ENCODE measurements around the gene FOXL2NB.

Gene FOXL2NB

DNA sequence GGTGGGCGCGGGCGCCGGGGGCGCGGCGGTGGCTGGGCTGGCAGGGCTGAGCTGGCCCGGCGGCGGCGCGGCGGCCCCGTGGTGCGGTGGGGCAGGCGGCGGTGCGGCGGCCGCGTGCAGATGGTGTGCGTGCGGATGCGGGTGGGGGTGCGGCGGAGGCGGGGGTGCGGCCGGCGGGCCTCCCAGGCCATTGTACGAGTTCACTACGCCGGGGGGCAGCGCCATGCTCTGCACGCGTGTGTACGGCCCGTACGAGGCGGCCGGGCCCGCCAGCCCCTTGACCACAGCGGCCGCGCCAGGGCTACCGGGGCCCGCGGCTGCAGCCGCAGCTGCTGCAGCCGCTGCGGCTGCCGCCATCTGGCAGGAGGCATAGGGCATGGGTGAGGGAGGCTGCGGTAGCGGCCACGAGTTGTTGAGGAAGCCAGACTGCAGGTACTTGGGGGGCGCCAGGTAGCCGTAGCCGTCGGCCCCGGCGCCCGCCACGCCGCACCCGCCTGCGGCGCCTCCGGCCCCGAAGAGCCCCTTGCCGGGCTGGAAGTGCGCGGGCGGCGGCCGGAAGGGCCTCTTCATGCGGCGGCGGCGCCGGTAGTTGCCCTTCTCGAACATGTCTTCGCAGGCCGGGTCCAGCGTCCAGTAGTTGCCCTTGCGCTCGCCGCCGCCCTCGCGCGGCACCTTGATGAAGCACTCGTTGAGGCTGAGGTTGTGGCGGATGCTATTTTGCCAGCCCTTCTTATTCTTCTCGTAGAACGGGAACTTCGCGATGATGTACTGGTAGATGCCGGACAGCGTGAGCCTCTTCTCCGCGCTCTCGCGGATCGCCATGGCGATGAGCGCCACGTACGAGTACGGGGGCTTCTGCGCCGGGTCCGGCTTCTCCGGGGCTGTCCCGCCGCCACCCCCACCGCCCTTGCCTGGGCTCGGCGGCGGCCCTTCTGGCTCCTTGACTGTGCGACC lies 1.0 kb upstream of the FOXL2NB start:
- Histone ChIP-seq H2AFZ (ENCODE audit: low read length) (no peak overlapping the region), H4K20me1 (ENCODE audit: insufficient read depth, low read length) (no peaks in the 10 kb centered on the region), H3K27ac (ENCODE audit: low read depth, low read length, poor library complexity, severe bottlenecking) (no peak overlapping the region), H3K36me3 (ENCODE audit: insufficient read depth, low read length) (no peaks in the 10 kb centered on the region), H3K9me2 (ENCODE audit: low read depth, low read length) (no peaks in the 10 kb centered on the region), H3K27me3 (ENCODE audit: insufficient read depth, low read length) (peaks cover 2% of the 10 kb centered on the region; the same call in 1 of the 2 replicates), H3K9ac (ENCODE audit: low read length) (no peak overlapping the region), H3K4me1 (ENCODE audit: insufficient read depth, low read length, severe bottlenecking) (no peaks in the 10 kb centered on the region), H3K9me3 (ENCODE audit: low read length) (no peaks in the 10 kb centered on the region), H3F3A (ENCODE audit: insufficient read depth, low read length) (no peaks in the 10 kb centered on the region), H3K4me2 (ENCODE audit: low read length) (no peak overlapping the region), H3K4me3 (ENCODE audit: low read depth, low read length, poor library complexity, severe bottlenecking) (no peak overlapping the region), H3K79me2 (ENCODE audit: insufficient read depth, low read length) (no peaks in the 10 kb centered on the region)
- no peak for TF ChIP-seq EZH2 (IDR thresholded peaks at IDR 0.05; ENCODE audit: borderline replicate concordance, low read length)
- TF ChIP-seq, protein P1, sequence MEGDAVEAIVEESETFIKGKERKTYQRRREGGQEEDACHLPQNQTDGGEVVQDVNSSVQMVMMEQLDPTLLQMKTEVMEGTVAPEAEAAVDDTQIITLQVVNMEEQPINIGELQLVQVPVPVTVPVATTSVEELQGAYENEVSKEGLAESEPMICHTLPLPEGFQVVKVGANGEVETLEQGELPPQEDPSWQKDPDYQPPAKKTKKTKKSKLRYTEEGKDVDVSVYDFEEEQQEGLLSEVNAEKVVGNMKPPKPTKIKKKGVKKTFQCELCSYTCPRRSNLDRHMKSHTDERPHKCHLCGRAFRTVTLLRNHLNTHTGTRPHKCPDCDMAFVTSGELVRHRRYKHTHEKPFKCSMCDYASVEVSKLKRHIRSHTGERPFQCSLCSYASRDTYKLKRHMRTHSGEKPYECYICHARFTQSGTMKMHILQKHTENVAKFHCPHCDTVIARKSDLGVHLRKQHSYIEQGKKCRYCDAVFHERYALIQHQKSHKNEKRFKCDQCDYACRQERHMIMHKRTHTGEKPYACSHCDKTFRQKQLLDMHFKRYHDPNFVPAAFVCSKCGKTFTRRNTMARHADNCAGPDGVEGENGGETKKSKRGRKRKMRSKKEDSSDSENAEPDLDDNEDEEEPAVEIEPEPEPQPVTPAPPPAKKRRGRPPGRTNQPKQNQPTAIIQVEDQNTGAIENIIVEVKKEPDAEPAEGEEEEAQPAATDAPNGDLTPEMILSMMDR (IDR thresholded peaks at IDR 0.05; ENCODE audit: low read length) = no peak

DNA sequence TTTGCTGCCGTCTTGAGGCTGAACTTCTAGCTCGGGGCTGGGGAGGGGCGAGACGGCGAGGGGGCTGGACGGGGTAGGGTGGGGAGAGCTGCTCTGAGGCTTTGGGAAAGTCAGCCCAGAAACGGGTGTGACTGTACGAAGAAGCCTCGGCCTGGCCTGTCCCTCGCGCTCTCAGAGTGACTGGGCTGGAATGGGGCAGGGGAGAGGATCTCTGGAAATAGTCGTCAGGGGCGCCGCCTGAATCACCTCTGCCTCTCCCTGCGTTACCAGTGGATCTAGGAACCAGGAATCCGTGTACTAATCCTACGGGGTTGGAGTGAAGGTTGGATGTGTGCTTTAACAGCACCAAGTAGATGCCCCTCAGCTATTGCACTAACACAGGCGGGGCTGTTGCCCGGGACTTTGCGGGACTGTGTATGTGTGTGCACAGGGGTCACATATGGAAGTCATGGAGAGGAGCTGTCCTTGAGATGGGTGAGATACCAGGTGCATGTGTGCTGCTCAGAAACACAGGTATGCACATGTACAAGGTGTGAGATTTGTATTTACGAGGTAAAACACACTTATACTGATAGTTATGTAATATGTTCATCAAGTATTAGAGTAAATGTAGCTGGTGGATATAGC lies 591 bp downstream of the FOXL2NB start:
- TF ChIP-seq, protein P1 (IDR thresholded peaks at IDR 0.05; ENCODE audit: low read length) = no peak
- TF ChIP-seq EZH2 (IDR thresholded peaks at IDR 0.05; ENCODE audit: borderline replicate concordance, low read length) = no peak
- no peak overlapping the region for H2AFZ ChIP-seq (ENCODE audit: low read length)
- no peak overlapping the region for H3K27ac ChIP-seq (ENCODE audit: low read depth, low read length, poor library complexity, severe bottlenecking)
- peaks cover 1% of the 10 kb centered on the region; the same call in 1 of the 2 replicates for H3K27me3 ChIP-seq (ENCODE audit: insufficient read depth, low read length)
- H3K9me2 ChIP-seq (ENCODE audit: low read depth, low read length) = no peaks in the 10 kb centered on the region
- no peaks in the 10 kb centered on the region for H3K36me3 ChIP-seq (ENCODE audit: insufficient read depth, low read length)
- no peak overlapping the region for H3K4me2 ChIP-seq (ENCODE audit: low read length)
- no peaks in the 10 kb centered on the region for H4K20me1 ChIP-seq (ENCODE audit: insufficient read depth, low read length)
- no peak overlapping the region for H3K9ac ChIP-seq (ENCODE audit: low read length)
- no peaks in the 10 kb centered on the region for H3F3A ChIP-seq (ENCODE audit: insufficient read depth, low read length)
- no peaks in the 10 kb centered on the region for H3K9me3 ChIP-seq (ENCODE audit: low read length)
- no peak overlapping the region for H3K4me3 ChIP-seq (ENCODE audit: low read depth, low read length, poor library complexity, severe bottlenecking)
- H3K79me2 ChIP-seq (ENCODE audit: insufficient read depth, low read length) = no peaks in the 10 kb centered on the region
- H3K4me1 ChIP-seq (ENCODE audit: insufficient read depth, low read length, severe bottlenecking) = no peaks in the 10 kb centered on the region

- no peaks in the 10 kb centered on the region for H3K4me1 ChIP-seq (ENCODE audit: insufficient read depth, low read length, severe bottlenecking)
- no peaks in the 10 kb centered on the region for H3K9me3 ChIP-seq (ENCODE audit: low read length)
- H3K79me2 ChIP-seq (ENCODE audit: insufficient read depth, low read length) = no peaks in the 10 kb centered on the region
- H3K4me2 ChIP-seq (ENCODE audit: low read length) = no peak overlapping the region
- H3K27ac ChIP-seq (ENCODE audit: low read depth, low read length, poor library complexity, severe bottlenecking) = no peak overlapping the region
- H3K9me2 ChIP-seq (ENCODE audit: low read depth, low read length) = no peaks in the 10 kb centered on the region
- no peaks in the 10 kb centered on the region for H4K20me1 ChIP-seq (ENCODE audit: insufficient read depth, low read length)
- no peak overlapping the region for H2AFZ ChIP-seq (ENCODE audit: low read length)
- no peaks in the 10 kb centered on the region; the same call in 1 of the 2 replicates for H3K27me3 ChIP-seq (ENCODE audit: insufficient read depth, low read length)
- H3K4me3 ChIP-seq (ENCODE audit: low read depth, low read length, poor library complexity, severe bottlenecking) = no peak overlapping the region
- no peak overlapping the region for H3K9ac ChIP-seq (ENCODE audit: low read length)
- H3F3A ChIP-seq (ENCODE audit: insufficient read depth, low read length) = no peaks in the 10 kb centered on the region
- TF ChIP-seq, protein P1 (IDR thresholded peaks at IDR 0.05; ENCODE audit: low read length) = no peak
- no peak for TF ChIP-seq EZH2 (IDR thresholded peaks at IDR 0.05; ENCODE audit: borderline replicate concordance, low read length)
- H3K36me3 ChIP-seq (ENCODE audit: insufficient read depth, low read length) = no peaks in the 10 kb centered on the region
Observed at GRCh38 chr3:138948371-138949001, 1.5 kb downstream of the FOXL2NB start.

Measured in OCI-LY1 (cell line).